ENCODE results near the gene GCLC. TPM values are rescaled to one million over a fixed set of nuclear protein-coding genes. Genes with fewer than 3 reads are reported as not detected.
"Not testable (repeated sequence)": the region's sequence is repeated elsewhere in the genome, so short reads cannot be mapped to it uniquely, and the experiment has no call there.

The GCLC gene
- polyA plus RNA-seq, 3 donors, result 6.4 to 15.7 (median 10.1) TPM

GRCh38 chr6:53483423-53484353, 61.2 kb downstream of the GCLC start:
- peaks cover 31 to 37% of the 10 kb centered on the region in 2 donors for H3K4me1 ChIP-seq (ENCODE audit: control insufficient read depth in 1 of 2, insufficient read depth in 2 of 2, low read length in 2 of 2)
- Mint-ChIP-seq H3K27me3 (ENCODE audit: low read depth in 3 of 3) (peaks cover 3 to 13% (median 9%) of the 10 kb centered on the region in 3 donors), H3K4me3 (peak overlapping the region in 1 of 2 donors; percentile 42), H3K9me3 (no peaks in the 10 kb centered on the region), H3K27ac (no peak overlapping the region), H3K4me1 (peaks cover 40% of the 10 kb centered on the region), H3K36me3 (no peaks in the 10 kb centered on the region)
- WGBS (ENCODE audit: insufficient coverage), result 93% methylated on average over 3 of the region's 10 CpGs
- peaks cover 0 to 3% of the 10 kb centered on the region in 2 donors for H3K27me3 ChIP-seq (ENCODE audit: control insufficient read depth in 2 of 2, insufficient read depth in 2 of 2, low read length in 2 of 2)
- no peak for TF ChIP-seq CTCF (IDR thresholded peaks at IDR 0.05)
- H3K4me3 ChIP-seq (replicated peaks in 1 of 3; ENCODE audit: low read depth in 2 of 3, low read length in 3 of 3), result no peak overlapping the region
- peak overlapping the region; percentile 72 for H2AFZ ChIP-seq (ENCODE audit: insufficient read depth, low read depth, low read length, poor library complexity, severe bottlenecking)
- no peaks in the 10 kb centered on the region for H3K79me2 ChIP-seq (ENCODE audit: insufficient read depth, low read length)
- intact Hi-C loops (cut with micrococcal nuclease), result loop anchor here (1.0 to 10.0 kb wide), 4 partner anchors 49 to 313 kb away; partner anchors contain the start of gene ELOVL5 (in 1 of the 2)
- peak overlapping the region; percentile 5 for H3K4me2 ChIP-seq (replicated peaks; ENCODE audit: extremely low read depth, low read length, poor library complexity, severe bottlenecking)
- no peaks in the 10 kb centered on the region for H4K20me1 ChIP-seq (ENCODE audit: insufficient read depth, low read length)
- H3K36me3 ChIP-seq (replicated peaks in 1 of 2; ENCODE audit: control insufficient read depth in 1 of 2, insufficient read depth in 2 of 2, low read length in 2 of 2), result no peaks in the 10 kb centered on the region
- peak in 2 of 3 donors; percentile 26 to 39 for DNase-seq
- no peak overlapping the region for H3K27ac ChIP-seq (ENCODE audit: low read depth in 1 of 2, low read length in 2 of 2)
- H3K9me3 ChIP-seq (replicated peaks in 1 of 2; ENCODE audit: control insufficient read depth in 1 of 2, insufficient read depth in 1 of 2, low read length in 2 of 2), result no peaks in the 10 kb centered on the region
- no peak overlapping the region for H3K9ac ChIP-seq (ENCODE audit: insufficient read depth, low read length, poor library complexity, severe bottlenecking)

GRCh38 chr6:53481323-53481722, 63.6 kb downstream of the GCLC start:
- H3K4me3 ChIP-seq (replicated peaks in 1 of 3; ENCODE audit: low read depth in 2 of 3, low read length in 3 of 3), result no peak overlapping the region

GRCh38 chr6:53480774-53481173, 64.1 kb downstream of the GCLC start:
- not testable (repeated sequence) for H3K9ac ChIP-seq (ENCODE audit: insufficient read depth, low read length, poor library complexity, severe bottlenecking); H3K36me3 Mint-ChIP-seq; H3K79me2 ChIP-seq (ENCODE audit: insufficient read depth, low read length); H4K20me1 ChIP-seq (ENCODE audit: insufficient read depth, low read length); DNase-seq; H3K36me3 ChIP-seq (replicated peaks in 1 of 2; ENCODE audit: control insufficient read depth in 1 of 2, insufficient read depth in 2 of 2, low read length in 2 of 2); H3K27ac Mint-ChIP-seq; H3K9me3 ChIP-seq (replicated peaks in 1 of 2; ENCODE audit: control insufficient read depth in 1 of 2, insufficient read depth in 1 of 2, low read length in 2 of 2); H3K4me2 ChIP-seq (replicated peaks; ENCODE audit: extremely low read depth, low read length, poor library complexity, severe bottlenecking); H2AFZ ChIP-seq (ENCODE audit: insufficient read depth, low read depth, low read length, poor library complexity, severe bottlenecking); H3K4me3 Mint-ChIP-seq; H3K4me3 ChIP-seq (replicated peaks in 1 of 3; ENCODE audit: low read depth in 2 of 3, low read length in 3 of 3); H3K9me3 Mint-ChIP-seq; H3K27me3 Mint-ChIP-seq (ENCODE audit: low read depth in 3 of 3); H3K27me3 ChIP-seq (ENCODE audit: control insufficient read depth in 2 of 2, insufficient read depth in 2 of 2, low read length in 2 of 2); H3K27ac ChIP-seq (ENCODE audit: low read depth in 1 of 2, low read length in 2 of 2)
- peaks cover 40% of the 10 kb centered on the region for H3K4me1 Mint-ChIP-seq
- no CpG with 5 or more reads among the region's 4 CpGs for WGBS (ENCODE audit: insufficient coverage)
- intact Hi-C loops (cut with micrococcal nuclease), result loop anchor here in 1 of 2 donors (5.0 to 10.0 kb wide), 2 partner anchors 46 to 133 kb away; partner anchors contain the start of gene ELOVL5
- peaks cover 31 to 37% of the 10 kb centered on the region in 2 donors for H3K4me1 ChIP-seq (ENCODE audit: control insufficient read depth in 1 of 2, insufficient read depth in 2 of 2, low read length in 2 of 2)

More at GRCh38 chr6:53481323-53481722, 63.6 kb downstream of the GCLC start:
- peak overlapping the region; percentile 44 for H2AFZ ChIP-seq (ENCODE audit: insufficient read depth, low read depth, low read length, poor library complexity, severe bottlenecking)
- WGBS (ENCODE audit: insufficient coverage), result 20% methylated on average over 1 of the region's 2 CpGs
- peaks cover 40% of the 10 kb centered on the region for H3K4me1 Mint-ChIP-seq
- no peak overlapping the region for H3K27ac ChIP-seq (ENCODE audit: low read depth in 1 of 2, low read length in 2 of 2)
- H3K27me3 ChIP-seq (ENCODE audit: control insufficient read depth in 2 of 2, insufficient read depth in 2 of 2, low read length in 2 of 2), result peaks cover 0 to 3% of the 10 kb centered on the region in 2 donors
- peaks cover 3 to 9% (median 4%) of the 10 kb centered on the region in 3 donors for H3K27me3 Mint-ChIP-seq (ENCODE audit: low read depth in 3 of 3)
- TF ChIP-seq CTCF (IDR thresholded peaks at IDR 0.05), result no peak
- H3K9me3 ChIP-seq (replicated peaks in 1 of 2; ENCODE audit: control insufficient read depth in 1 of 2, insufficient read depth in 1 of 2, low read length in 2 of 2), result no peaks in the 10 kb centered on the region
- no peaks in the 10 kb centered on the region for H4K20me1 ChIP-seq (ENCODE audit: insufficient read depth, low read length)
- no peak overlapping the region for H3K9ac ChIP-seq (ENCODE audit: insufficient read depth, low read length, poor library complexity, severe bottlenecking)
- no peak overlapping the region for H3K4me3 Mint-ChIP-seq
- intact Hi-C loops (cut with micrococcal nuclease), result loop anchor here in 1 of 2 donors (5.0 to 10.0 kb wide), 2 partner anchors 47 to 134 kb away; partner anchors contain the start of gene ELOVL5
- H3K4me1 ChIP-seq (ENCODE audit: control insufficient read depth in 1 of 2, insufficient read depth in 2 of 2, low read length in 2 of 2), result peaks cover 31 to 37% of the 10 kb centered on the region in 2 donors
- H3K36me3 Mint-ChIP-seq, result no peaks in the 10 kb centered on the region
- no peaks in the 10 kb centered on the region for H3K36me3 ChIP-seq (replicated peaks in 1 of 2; ENCODE audit: control insufficient read depth in 1 of 2, insufficient read depth in 2 of 2, low read length in 2 of 2)
- H3K79me2 ChIP-seq (ENCODE audit: insufficient read depth, low read length), result no peaks in the 10 kb centered on the region
- no peak overlapping the region for H3K4me2 ChIP-seq (replicated peaks; ENCODE audit: extremely low read depth, low read length, poor library complexity, severe bottlenecking)
- DNase-seq, result no peak
- no peak overlapping the region for H3K27ac Mint-ChIP-seq
- H3K9me3 Mint-ChIP-seq, result no peaks in the 10 kb centered on the region
